ENCODE measurements around the gene CAMK2D.

GRCh38 chr4:113674251-113674650 lies 87.3 kb downstream of the CAMK2D start:
- TF ChIP-seq TAF1 (IDR thresholded peaks at IDR 0.05; ENCODE audit: low read depth, low read length) (no peak), POLR2A (IDR thresholded peaks at IDR 0.05; ENCODE audit: low read depth, low read length) (no peak), POLR2AphosphoS5 (IDR thresholded peaks at IDR 0.05; ENCODE audit: low read depth, low read length) (no peak), SPI1 (IDR thresholded peaks at IDR 0.05; ENCODE audit: low read depth, low read length) (no peak)
